ENCODE results near the gene GNRHR.

Gene GNRHR

GRCh38 chr4:67754288-67754687, at the start of gene GNRHR:
Gene GNRHR (minus strand): TSS chr4:67754388. CDS start chr4:67754335, 53 bp downstream.
- H4K20me1 ChIP-seq (ENCODE audit: insufficient read depth, low read length), result no peaks in the 10 kb centered on the region
- H3K79me2 ChIP-seq (ENCODE audit: low read length), result no peaks in the 10 kb centered on the region
- TF ChIP-seq EZH2 (optimal IDR thresholded peaks at IDR 0.05; ENCODE audit: low read depth, low read length), result no peak
- TF ChIP-seq CTCF (IDR thresholded peaks at IDR 0.05; ENCODE audit: low read length), result no peak
- TF ChIP-seq EZH2phosphoT487 (IDR thresholded peaks at IDR 0.05; ENCODE audit: low read length), result no peak
- no peaks in the 10 kb centered on the region for H3K27me3 ChIP-seq (replicated peaks; ENCODE audit: insufficient read depth, low read length)
- H2AFZ ChIP-seq (ENCODE audit: low read length), result no peak within 1 kb of the TSS
- H3K9me3 ChIP-seq (replicated peaks; ENCODE audit: insufficient read depth, low read length), result no peaks in the 10 kb centered on the region
- H3K4me1 ChIP-seq (ENCODE audit: low read length), result no peaks in the 10 kb centered on the region
- no peaks in the 10 kb centered on the region for H3K9me2 ChIP-seq (replicated peaks; ENCODE audit: insufficient read depth, low read length)
- no peak within 1 kb of the TSS for H3K27ac ChIP-seq (ENCODE audit: low read length)
- no peak within 1 kb of the TSS for H3K4me2 ChIP-seq (ENCODE audit: low read depth, low read length)
- H3K36me3 ChIP-seq (replicated peaks; ENCODE audit: insufficient read depth, low read length), result no peaks in the 10 kb centered on the region
- H3F3A ChIP-seq (ENCODE audit: insufficient read depth, low read length), result no peaks in the 10 kb centered on the region
- DNase-seq, result no peak
- H3K9ac ChIP-seq (ENCODE audit: low read length), result no peak within 1 kb of the TSS
- no peak within 1 kb of the TSS for H3K4me3 ChIP-seq (ENCODE audit: low read length)

- H3F3A ChIP-seq (ENCODE audit: insufficient read depth, low read length), result no peaks in the 10 kb centered on the region
- H3K9me2 ChIP-seq (replicated peaks; ENCODE audit: insufficient read depth, low read length), result no peaks in the 10 kb centered on the region
- H3K36me3 ChIP-seq (replicated peaks; ENCODE audit: insufficient read depth, low read length), result no peaks in the 10 kb centered on the region
- H3K9me3 ChIP-seq (replicated peaks; ENCODE audit: insufficient read depth, low read length), result no peaks in the 10 kb centered on the region
- TF ChIP-seq CTCF (IDR thresholded peaks at IDR 0.05; ENCODE audit: low read length) (no peak), EZH2 (optimal IDR thresholded peaks at IDR 0.05; ENCODE audit: low read depth, low read length) (no peak), EZH2phosphoT487 (IDR thresholded peaks at IDR 0.05; ENCODE audit: low read length) (no peak)
- no peak overlapping the region for H3K4me3 ChIP-seq (ENCODE audit: low read length)
- H3K27ac ChIP-seq (ENCODE audit: low read length), result no peak overlapping the region
- no peak overlapping the region for H3K4me2 ChIP-seq (ENCODE audit: low read depth, low read length)
- H4K20me1 ChIP-seq (ENCODE audit: insufficient read depth, low read length), result no peaks in the 10 kb centered on the region
- H2AFZ ChIP-seq (ENCODE audit: low read length), result no peak overlapping the region
- DNase-seq, result no peak
- H3K79me2 ChIP-seq (ENCODE audit: low read length), result no peaks in the 10 kb centered on the region
- no peaks in the 10 kb centered on the region for H3K27me3 ChIP-seq (replicated peaks; ENCODE audit: insufficient read depth, low read length)
- H3K9ac ChIP-seq (ENCODE audit: low read length), result no peak overlapping the region
- no peaks in the 10 kb centered on the region for H3K4me1 ChIP-seq (ENCODE audit: low read length)
Observed at GRCh38 chr4:67796810-67797209, 42.6 kb upstream of the GNRHR start.

- Histone ChIP-seq H3K27ac (ENCODE audit: low read length) (no peak overlapping the region), H3K27me3 (replicated peaks; ENCODE audit: insufficient read depth, low read length) (no peaks in the 10 kb centered on the region), H2AFZ (ENCODE audit: low read length) (no peak overlapping the region), H3K9me2 (replicated peaks; ENCODE audit: insufficient read depth, low read length) (no peaks in the 10 kb centered on the region), H3K4me2 (ENCODE audit: low read depth, low read length) (no peak overlapping the region), H3K79me2 (ENCODE audit: low read length) (no peaks in the 10 kb centered on the region), H3K9ac (ENCODE audit: low read length) (no peak overlapping the region), H3K36me3 (replicated peaks; ENCODE audit: insufficient read depth, low read length) (no peaks in the 10 kb centered on the region), H3K4me1 (ENCODE audit: low read length) (no peaks in the 10 kb centered on the region), H3K9me3 (replicated peaks; ENCODE audit: insufficient read depth, low read length) (no peaks in the 10 kb centered on the region), H3F3A (ENCODE audit: insufficient read depth, low read length) (no peaks in the 10 kb centered on the region), H4K20me1 (ENCODE audit: insufficient read depth, low read length) (no peaks in the 10 kb centered on the region), H3K4me3 (ENCODE audit: low read length) (no peak overlapping the region)
- TF ChIP-seq EZH2phosphoT487 (IDR thresholded peaks at IDR 0.05; ENCODE audit: low read length) (no peak), CTCF (IDR thresholded peaks at IDR 0.05; ENCODE audit: low read length) (no peak), EZH2 (optimal IDR thresholded peaks at IDR 0.05; ENCODE audit: low read depth, low read length) (no peak)
- no peak for DNase-seq
Observed at GRCh38 chr4:67790721-67791120, 36.5 kb upstream of the GNRHR start.
